Activated T-helper 1 cell treated with anti-CD3 and anti-CD28 coated beads, Interleukin-2, amount 50 U/mL, for 16 hours (primary cell): ENCODE measurements around the gene COA3.
"Not testable (repeated sequence)": the region's sequence is repeated elsewhere in the genome, so short reads cannot be mapped to it uniquely, and the experiment has no call there.

Experiments used
- DNase-seq, 2 donors: peaks; one replicate each; pipeline ENCODE4 v3.0.0-alpha.2; 2020; ENCODE audit warnings: low read depth in 1 of 2, low spot score in 1 of 2

COA3 gene

DNA sequence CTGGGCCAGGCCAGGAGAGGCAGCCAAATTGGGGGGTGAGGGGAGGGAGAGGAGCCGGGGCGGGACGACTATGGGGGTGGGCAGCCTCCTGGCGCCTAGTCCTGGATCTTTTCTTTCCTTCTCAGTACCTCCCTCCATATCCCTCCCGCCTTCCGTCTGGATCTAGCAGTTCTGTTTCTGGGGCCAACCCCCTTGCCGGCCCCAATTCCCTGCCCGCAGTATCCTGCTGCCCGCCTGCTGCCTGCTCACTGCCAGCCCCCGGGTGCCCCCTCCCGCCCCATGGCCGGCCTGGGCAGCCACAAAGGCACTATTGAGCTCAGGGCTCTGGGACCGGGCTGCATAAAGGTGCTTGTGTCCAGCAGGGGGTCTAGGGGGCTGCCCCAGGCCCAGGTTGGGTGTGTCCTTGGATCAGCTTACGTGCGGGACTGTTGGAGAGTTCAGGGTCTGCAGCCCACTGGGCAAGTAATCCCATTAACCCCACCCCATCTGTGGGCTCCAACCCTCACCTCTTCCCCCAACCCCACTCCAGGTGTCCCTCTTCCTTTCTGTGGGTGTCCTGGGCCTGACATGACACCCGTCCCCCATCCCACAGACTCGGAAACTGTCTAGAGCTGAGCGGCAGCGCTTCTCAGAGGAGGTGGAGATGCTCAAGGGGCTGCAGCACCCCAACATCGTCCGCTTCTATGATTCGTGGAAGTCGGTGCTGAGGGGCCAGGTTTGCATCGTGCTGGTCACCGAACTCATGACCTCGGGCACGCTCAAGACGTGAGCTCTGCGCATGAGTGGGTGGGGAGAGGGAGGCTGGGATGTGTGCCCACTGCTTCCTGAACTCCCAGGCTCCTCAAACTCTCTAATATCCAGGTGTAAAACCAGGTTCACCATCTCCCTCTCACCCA lies 16.1 kb downstream of the COA3 start:
- no peak for DNase-seq

DNA sequence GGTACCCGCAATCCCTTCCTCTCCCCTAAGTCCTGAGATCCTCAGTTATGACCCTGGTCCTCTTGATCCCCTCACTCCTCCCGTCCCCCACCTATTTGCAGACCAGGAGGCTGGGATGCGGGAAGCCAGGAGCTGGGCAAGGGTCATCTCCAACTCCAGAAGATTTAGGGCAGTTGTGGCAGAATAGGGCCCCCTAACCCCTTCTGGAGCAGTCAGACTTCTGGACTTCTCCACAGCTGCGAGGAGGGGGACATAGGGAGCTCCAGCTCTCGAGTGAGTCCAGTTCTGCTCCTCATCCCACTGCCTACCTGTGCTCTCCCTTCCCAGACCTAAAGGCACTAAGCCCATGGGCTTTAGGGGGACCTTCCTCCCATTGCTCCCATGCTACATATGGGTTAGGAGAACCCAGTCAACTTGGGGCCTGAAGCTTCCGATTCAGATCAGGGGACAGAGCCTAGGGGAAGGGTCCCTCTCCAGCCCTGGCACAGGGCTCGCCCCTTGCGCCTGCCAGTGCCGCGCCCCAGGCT lies 16.8 kb downstream of the COA3 start:
- DNase-seq, result no peak

- no peak for DNase-seq
Observed at GRCh38 chr17:42780851-42781638, 17.5 kb downstream of the COA3 start.

DNA sequence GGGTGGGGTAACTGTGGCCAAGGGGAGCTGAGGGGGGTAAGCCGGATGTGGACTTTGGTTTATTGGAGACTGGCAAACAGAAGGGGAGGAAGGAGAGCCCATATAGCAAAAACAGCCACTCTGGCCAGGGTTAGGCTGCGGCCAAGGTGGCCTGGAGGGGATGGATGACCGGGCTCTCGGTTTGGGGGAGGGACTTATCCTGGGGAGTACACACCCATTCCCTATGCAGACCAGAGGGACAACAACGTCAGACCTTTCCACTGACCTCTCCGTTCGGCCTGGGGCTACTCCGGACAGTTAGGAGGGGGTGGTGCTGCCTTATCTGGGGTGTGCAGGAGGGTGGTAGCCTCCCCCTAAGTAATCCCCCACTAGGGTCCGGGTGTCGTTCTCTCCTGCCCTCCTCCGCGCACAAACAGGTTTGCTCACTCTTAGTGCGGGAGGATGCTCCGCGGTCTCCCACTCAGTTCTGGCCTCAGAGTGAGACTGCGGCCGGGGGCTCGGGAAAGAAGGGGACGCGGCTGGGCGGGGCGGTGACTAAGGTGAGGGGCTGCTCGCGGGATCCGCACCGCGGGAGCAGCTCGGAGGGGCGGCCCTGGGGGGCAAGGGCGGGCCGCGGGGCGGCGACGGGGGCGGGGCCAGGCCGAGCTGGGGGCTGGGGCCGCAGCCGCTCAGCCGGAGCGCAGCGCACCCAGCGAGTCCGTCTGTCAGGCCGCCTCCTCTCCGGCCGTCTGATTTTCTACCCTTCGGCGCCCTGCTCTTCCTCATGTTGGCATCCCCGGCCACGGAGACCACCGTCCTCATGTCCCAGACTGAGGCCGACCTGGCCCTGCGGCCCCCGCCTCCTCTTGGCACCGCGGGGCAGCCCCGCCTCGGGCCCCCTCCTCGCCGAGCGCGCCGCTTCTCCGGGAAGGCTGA lies 18.3 kb downstream of the COA3 start, which contains the start of gene WNK4:
Gene WNK4, plus strand, starts transcription at position 675 of the 915 bp plus-strand sequence. Its CDS starts 89 bp downstream, at position 764.
- no peak for DNase-seq

DNA sequence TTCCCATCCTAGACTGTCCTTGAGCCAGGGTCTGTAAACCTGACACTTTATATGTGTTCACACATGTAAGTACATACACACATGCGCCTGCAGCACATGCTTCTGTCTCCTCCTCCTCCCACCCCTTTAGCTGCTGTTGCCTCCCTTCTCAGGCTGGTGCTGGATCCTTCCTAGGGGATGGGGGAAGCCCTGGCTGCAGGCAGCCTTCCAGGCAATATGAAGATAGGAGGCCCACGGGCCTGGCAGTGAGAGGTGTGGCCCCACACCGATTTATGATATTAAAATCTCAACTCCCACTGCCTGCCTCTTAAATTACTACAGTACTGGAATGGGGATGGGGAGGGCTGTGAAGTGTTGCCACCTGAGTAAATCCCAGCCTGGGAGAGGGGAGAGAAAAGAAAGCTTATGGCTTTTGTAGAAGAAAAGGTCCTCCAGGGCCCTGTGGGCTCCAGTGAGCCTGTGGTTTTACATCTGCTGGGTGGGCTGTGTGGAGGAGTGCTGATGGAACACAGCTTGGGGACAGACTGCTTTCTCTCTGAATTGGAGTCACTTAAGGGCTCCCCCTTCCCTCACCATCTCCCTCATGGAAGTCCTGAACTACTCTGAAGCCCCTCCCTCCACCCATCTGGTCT lies 19.1 kb downstream of the COA3 start:
- DNase-seq, result no peak

GRCh38 chr17:42778570-42778969 lies 19.9 kb downstream of the COA3 start:
- DNase-seq, result no peak

DNA sequence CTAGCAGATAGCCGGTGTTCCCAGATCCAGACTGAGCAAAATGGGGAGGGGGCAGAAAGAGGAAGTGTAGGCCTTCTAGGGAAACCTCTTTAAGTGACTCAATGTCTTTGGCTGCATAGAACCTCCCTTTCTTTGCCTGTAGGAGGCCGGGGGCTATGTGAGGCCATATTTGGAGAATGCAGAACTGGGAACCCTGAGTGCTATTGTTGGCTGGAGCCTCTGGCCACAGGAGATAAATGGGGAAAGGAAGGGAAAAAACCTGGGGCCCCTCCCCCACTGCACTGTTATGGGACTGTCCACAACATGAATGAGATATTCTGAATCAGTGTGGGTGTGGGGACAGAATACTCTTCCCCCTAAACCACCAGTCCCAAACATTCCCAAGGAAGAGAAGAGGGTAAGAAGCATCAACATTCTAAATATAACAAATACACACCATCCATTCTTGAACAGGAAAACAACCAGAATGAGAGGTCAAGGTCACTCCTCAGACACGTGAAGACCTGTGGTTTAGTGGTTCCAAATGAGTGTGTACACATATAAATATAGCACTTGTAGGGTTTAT lies 22.9 kb downstream of the COA3 start:
- DNase-seq, result no peak

- DNase-seq, result no peak
Observed at GRCh38 chr17:42774066-42774745, 24.3 kb downstream of the COA3 start.

DNA sequence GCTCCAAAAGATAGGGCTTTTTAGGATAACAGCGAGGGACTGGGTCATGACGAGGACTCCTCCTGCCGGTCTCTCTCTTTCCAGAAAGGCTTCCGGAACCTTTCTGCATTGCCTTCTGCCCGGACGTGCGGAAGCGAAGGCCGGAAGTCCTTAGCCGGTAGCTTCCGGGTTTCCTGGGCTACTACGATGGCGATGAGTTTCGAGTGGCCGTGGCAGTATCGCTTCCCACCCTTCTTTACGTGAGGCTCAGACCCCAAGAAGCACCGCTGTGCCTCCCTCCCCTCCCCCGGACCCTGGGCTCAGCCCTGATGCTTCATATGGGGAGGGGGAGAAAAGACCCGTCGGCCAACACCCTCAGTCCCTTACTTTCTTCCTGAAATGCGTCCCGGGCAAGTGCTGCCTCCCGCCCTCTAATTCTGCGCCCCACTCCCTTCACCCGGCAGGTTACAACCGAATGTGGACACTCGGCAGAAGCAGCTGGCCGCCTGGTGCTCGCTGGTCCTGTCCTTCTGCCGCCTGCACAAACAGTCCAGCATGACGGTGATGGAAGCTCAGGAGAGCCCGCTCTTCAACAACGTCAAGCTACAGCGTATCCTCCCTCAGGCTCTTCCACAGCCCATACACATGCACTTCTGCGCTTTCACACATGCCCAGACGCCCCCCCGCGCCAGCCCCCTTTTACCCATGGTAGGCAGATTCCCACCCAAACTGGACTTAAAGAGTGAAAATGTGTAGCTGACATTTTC lies 25.0 kb downstream of the COA3 start, which contains the start of gene VPS25:
Gene VPS25, plus strand, starts transcription at position 160 of the 746 bp plus-strand sequence. Its CDS starts 27 bp downstream, at position 187.
- DNase-seq, result peak; percentile 55 to 62

DNA sequence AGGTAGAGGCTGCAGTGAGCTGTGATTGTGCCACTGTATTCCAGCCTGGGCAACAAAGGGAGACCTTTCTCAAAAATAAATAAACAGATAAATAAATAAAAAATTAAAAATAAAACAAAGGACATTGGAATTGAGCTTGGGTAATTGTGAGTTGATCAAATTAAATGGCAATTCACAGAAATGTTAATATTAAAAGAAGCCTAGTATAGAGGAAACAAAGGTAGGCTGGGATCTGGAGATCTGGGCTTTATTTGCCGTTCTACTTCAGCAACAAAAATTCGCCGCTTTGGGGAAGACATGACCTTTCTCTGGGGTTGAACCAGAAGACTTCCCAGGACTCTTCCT lies 25.6 kb downstream of the COA3 start:
- DNase-seq, result no peak

- not testable (repeated sequence) for DNase-seq
Observed at GRCh38 chr17:42769964-42770363, 28.5 kb downstream of the COA3 start.

DNA sequence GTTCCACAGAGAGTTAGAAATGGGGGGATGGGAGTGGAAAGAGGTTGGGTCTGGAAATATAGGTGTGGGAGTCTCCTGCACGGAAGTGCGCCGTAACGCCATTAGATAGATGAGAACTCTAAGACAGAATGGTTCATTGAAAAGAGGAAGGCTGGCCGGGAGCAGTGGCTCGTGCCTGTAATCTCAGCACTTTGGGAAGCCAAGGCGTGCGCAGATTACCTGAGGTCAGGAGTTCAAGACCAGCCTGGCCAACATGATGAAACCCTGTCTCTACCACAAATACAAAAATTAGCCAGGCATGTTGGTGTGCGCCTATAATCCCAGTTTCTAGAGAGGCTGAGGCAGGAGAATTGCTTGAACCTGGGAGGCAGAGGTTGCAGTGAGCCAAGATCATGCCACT lies 30.5 kb downstream of the COA3 start:
- not testable (repeated sequence) for DNase-seq

GRCh38 chr17:42767512-42767911 lies 31.0 kb downstream of the COA3 start:
- DNase-seq, result no peak

- no peak for DNase-seq
Observed at GRCh38 chr17:42766124-42766523, 32.4 kb downstream of the COA3 start.

- no peak for DNase-seq
Observed at GRCh38 chr17:42761638-42762037, 36.9 kb downstream of the COA3 start.

DNA sequence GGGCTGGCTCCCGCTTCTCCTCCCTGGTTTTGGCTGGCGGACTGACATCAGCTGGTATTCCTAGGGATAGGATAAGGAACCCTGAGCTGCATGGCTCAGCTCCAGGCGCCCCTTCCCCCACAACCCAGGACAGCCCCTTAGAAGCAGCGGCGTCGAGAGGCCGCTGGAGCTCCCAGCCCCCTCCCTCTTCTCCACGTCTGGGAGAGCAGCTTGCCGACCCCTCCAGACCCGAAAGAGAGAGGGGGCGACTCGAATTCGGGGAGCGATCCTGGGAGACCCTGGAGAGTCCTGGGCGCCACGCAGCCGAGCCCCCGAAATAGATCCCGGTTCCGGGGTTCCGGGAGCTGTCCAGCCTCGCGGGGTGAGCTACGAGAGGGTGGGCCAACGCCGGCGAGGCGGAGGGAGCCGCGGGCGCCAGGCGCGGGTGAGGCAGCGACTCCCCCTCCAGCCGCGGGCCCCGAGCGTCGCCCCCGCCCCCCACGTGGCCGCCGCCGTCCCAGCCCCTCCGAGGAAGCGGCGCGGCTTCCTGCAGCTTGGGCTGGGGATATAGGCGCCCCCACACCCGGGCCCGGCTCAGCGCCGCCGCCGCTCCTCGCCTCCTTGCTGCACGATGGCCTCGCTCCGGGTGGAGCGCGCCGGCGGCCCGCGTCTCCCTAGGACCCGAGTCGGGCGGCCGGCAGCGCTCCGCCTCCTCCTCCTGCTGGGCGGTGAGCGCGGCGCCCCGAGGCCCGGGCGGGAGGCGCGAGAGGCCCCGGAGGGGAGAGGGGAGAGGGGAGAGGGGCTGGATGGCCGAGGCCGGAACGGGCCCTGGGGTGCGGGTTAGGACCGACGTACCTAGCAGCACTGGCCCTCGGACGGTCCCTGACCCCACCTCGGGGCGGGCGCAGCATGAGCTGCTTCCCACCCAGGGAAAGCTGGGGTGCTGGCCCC lies 37.6 kb downstream of the COA3 start, which contains the start of gene RAMP2:
Gene RAMP2, plus strand, starts transcription at position 576 of the 930 bp plus-strand sequence. Its CDS starts 35 bp downstream, at position 611.
- DNase-seq, result no peak

GRCh38 chr17:42759982-42760651 lies 38.4 kb downstream of the COA3 start:
- no peak for DNase-seq
